HCT116 (cell line): ENCODE measurements around the gene ILF2. TPM values are rescaled to one million over a fixed set of nuclear protein-coding genes. Genes with fewer than 3 reads are reported as not detected.

Experiments used
- ATAC-seq: fragments of 200-7000 bp; cut with Tn5 transposase; 2 replicates; pipeline ENCODE4 v1.9.1; 2020; ENCODE audit warnings: mild to moderate bottlenecking, moderate library complexity
- BruUV-seq: library from RNA; stranded (reverse); fragments of 400-500 nt; replicated peaks from 2 replicates; lab custom pipeline; 2021; lab: Mats Ljungman, UMichigan
- CTCF ChIA-PET: fragments of 300-600 bp; sonication (Branson Sonifier 250); formaldehyde crosslinking; loops from one replicate; lab custom pipeline; 2021; ENCODE audit warnings: antibody characterized with exemption; lab: Charles Lee
- POLR2A ChIA-PET: fragments of 300-600, 350-600 bp; sonication (Branson Sonifier 250); formaldehyde crosslinking; loops from one replicate; lab custom pipeline; 2021; ENCODE audit warnings: antibody characterized with exemption; lab: Charles Lee
- RAD21 ChIA-PET, 2 experiments: fragments of 300-600 bp; sonication (Branson Sonifier 250); formaldehyde crosslinking; loops; one replicate each; lab custom pipeline; 2023; ENCODE audit warnings: low total read pairs in 2 of 2; ENCODE audit not compliant: uncharacterized antibody in 2 of 2, unreplicated experiment in 2 of 2, low non-redundant PET in 1 of 2; lab: Charles Lee
- DNase-seq: peaks from one replicate; pipeline ENCODE4 v3.0.0-alpha.2; 2010; ENCODE audit warnings: low read depth, low spot score
- H2AFZ ChIP-seq: fragments of 200-600 bp; shearing (Covaris generic), sonication (generic); 2 replicates; pipeline ENCODE4 v1.6.1; 2017; ENCODE audit warnings: low read depth, mixed run types, mixed read lengths, antibody characterized with exemption, low read length; ENCODE audit not compliant: poor library complexity, severe bottlenecking
- H3K27ac ChIP-seq: 2 replicates; pipeline ENCODE4 v1.5.1; 2012; ENCODE audit warnings: low read depth, low read length
- H3K27me3 ChIP-seq: fragments of 200-600 bp; sonication (generic); 2 replicates; pipeline ENCODE4 v1.6.1; 2016; ENCODE audit warnings: mixed run types, low read length, mixed read lengths; ENCODE audit not compliant: insufficient read depth
- H3K36me3 ChIP-seq, 2 experiments: fragments of 200-500 bp in 1 of 2; fragments of 200-600 bp in 1 of 2; sonication (Bioruptor generic) in 1 of 2; sonication (generic) in 1 of 2; 2 replicates each; pipeline versions ENCODE4 v1.5.1 to v1.6.1; 2014 to 2016; ENCODE audit warnings: low read length in 2 of 2, inconsistent platforms in 1 of 2, mixed read lengths in 1 of 2, mixed run types in 1 of 2; ENCODE audit not compliant: insufficient read depth in 2 of 2, control insufficient read depth in 1 of 2
- H3K4me1 ChIP-seq, 2 experiments: fragments of 200-600 bp in 1 of 2; sonication (generic) in 1 of 2; 2 replicates each; pipeline versions ENCODE4 v1.5.1 to v1.6.1; 2012 to 2017; ENCODE audit warnings: low read length in 2 of 2, inconsistent platforms in 1 of 2, mild to moderate bottlenecking in 1 of 2, mixed read lengths in 1 of 2, mixed run types in 1 of 2, moderate library complexity in 1 of 2; ENCODE audit not compliant: insufficient read depth in 2 of 2, control insufficient read depth in 1 of 2
- H3K4me2 ChIP-seq: fragments of 200-600 bp; sonication (generic); 2 replicates; pipeline ENCODE4 v1.6.1; 2017; ENCODE audit warnings: mixed run types, low read length, mixed read lengths
- H3K4me3 ChIP-seq, 2 experiments: fragments of 200-600 bp in 1 of 2; sonication (generic) in 1 of 2; replicated peaks in 1 of 2; 2 replicates each; pipeline ENCODE4 v1.5.1; 2011 to 2016; ENCODE audit warnings: low read length in 2 of 2, control low read depth in 1 of 2, low read depth in 1 of 2, mild to moderate bottlenecking in 1 of 2, mixed read lengths in 1 of 2, mixed run types in 1 of 2
- H3K79me2 ChIP-seq: fragments of 200-600 bp; sonication (generic); 2 replicates; pipeline ENCODE4 v1.6.1; 2017; ENCODE audit warnings: mild to moderate bottlenecking, mixed run types, low read length, moderate library complexity, mixed read lengths; ENCODE audit not compliant: insufficient read depth
- H3K9ac ChIP-seq: fragments of 200-600 bp; sonication (generic); 2 replicates; pipeline ENCODE4 v1.6.1; 2016; ENCODE audit warnings: low read length, mixed read lengths
- H3K9me2 ChIP-seq: fragments of 200-600 bp; sonication (generic), shearing (Covaris generic); 2 replicates; pipeline ENCODE4 v1.6.1; 2017; ENCODE audit warnings: mixed run types, mild to moderate bottlenecking, moderate library complexity; ENCODE audit not compliant: insufficient read depth
- H3K9me3 ChIP-seq, 2 experiments: fragments of 200-500 bp in 1 of 2; fragments of 200-600 bp in 1 of 2; sonication (Bioruptor generic) in 1 of 2; sonication (generic) in 1 of 2; 2 replicates each; pipeline ENCODE4 v1.6.1; 2014 to 2017; ENCODE audit warnings: low read length in 2 of 2, mixed read lengths in 2 of 2, inconsistent platforms in 1 of 2, low read depth in 1 of 2, mild to moderate bottlenecking in 1 of 2, mixed run types in 1 of 2, moderate library complexity in 1 of 2; ENCODE audit not compliant: control insufficient read depth in 1 of 2, insufficient read depth in 1 of 2
- H4K20me1 ChIP-seq: fragments of 200-600 bp; sonication (generic), shearing (Covaris generic); 2 replicates; pipeline ENCODE4 v1.6.1; 2017; ENCODE audit warnings: mixed run types, mild to moderate bottlenecking, moderate library complexity; ENCODE audit not compliant: insufficient read depth
- CEBPB ChIP-seq: IDR thresholded peaks from 2 replicates; pipeline ENCODE4 v1.6.1; 2012; ENCODE audit warnings: low read depth
- ELF1 ChIP-seq: IDR thresholded peaks from 2 replicates; pipeline ENCODE4 v1.6.1; 2012; ENCODE audit warnings: low read depth, borderline replicate concordance
- EZH2 ChIP-seq: fragments of 200-600 bp; sonication (generic); IDR thresholded peaks from 2 replicates; pipeline ENCODE4 v1.6.1; 2017; ENCODE audit warnings: antibody characterized with exemption, mixed run types
- EZH2phosphoT487 ChIP-seq: fragments of 200-600 bp; IDR thresholded peaks from 2 replicates; pipeline ENCODE4 v1.6.1; 2018; ENCODE audit warnings: antibody characterized with exemption, borderline replicate concordance
- FOSL1 ChIP-seq: IDR thresholded peaks from 2 replicates; pipeline ENCODE4 v1.6.1; 2012; ENCODE audit warnings: low read depth
- POLR2A ChIP-seq: IDR thresholded peaks from 2 replicates; pipeline ENCODE4 v1.7.0; 2011; ENCODE audit warnings: borderline replicate concordance; ENCODE audit not compliant: insufficient read depth, insufficient read length; ENCODE audit errors: extremely low read depth
- SP1 ChIP-seq: IDR thresholded peaks from 2 replicates; pipeline ENCODE4 v1.6.1; 2012; ENCODE audit warnings: low read depth
- intact Hi-C: fragments of 100-400 bp; cut with micrococcal nuclease; formaldehyde crosslinking; loops from 2 replicates; pipeline ENCODE4 v1.10.0; 2022
- total RNA-seq: library from RNA; stranded (reverse); gene quantifications from one replicate; pipeline ENCODE4 v1.2.1, GENCODE V29; 2021; ENCODE audit not compliant: unreplicated experiment
- TF ChIP-seq, protein P1 (sequence below), 3 experiments: fragments of 200-600 bp in 1 of 3; sonication (generic) in 1 of 3; IDR thresholded peaks in 2 of 3; conservative IDR thresholded peaks in 1 of 3; 2 replicates each; pipeline ENCODE4 v1.5.1; 2012 to 2017; ENCODE audit warnings: low read depth in 2 of 3, low read length in 2 of 3, antibody characterized with exemption in 1 of 3, borderline replicate concordance in 1 of 3, control low read depth in 1 of 3, mild to moderate bottlenecking in 1 of 3, mixed read lengths in 1 of 3, mixed run types in 1 of 3, moderate library complexity in 1 of 3; ENCODE audit not compliant: insufficient read depth in 1 of 3
- TF ChIP-seq, protein P2 (sequence below): IDR thresholded peaks from 2 replicates; pipeline ENCODE4 v1.6.1; 2011; ENCODE audit warnings: mild to moderate bottlenecking, low read length, moderate library complexity; ENCODE audit not compliant: insufficient replicate concordance; ENCODE audit errors: extremely low read depth

The ILF2 gene
- total RNA-seq, 1 experiment from 2014 or later: 335 TPM

DNA sequence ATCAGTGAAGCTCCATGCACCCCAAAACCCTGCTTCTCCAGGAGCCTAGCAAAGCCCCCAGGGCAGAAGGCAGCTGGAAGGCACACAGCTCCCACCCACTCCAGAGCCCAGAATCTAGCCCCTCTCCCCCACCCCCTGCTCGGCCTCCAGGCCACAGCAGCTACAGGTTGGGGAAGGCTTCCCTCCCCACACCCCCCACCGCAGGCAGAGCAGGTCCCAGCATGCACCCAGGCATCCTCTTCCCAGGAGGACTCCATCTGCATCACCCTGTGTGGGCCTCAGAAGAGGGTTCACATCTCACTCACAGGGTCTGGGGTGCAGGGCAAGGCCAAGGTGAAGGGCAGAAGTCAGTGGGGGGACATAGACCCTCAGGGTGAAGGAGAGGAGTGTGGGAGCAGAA, 55.4 kb downstream of the ILF2 start:
- POLR2A ChIA-PET: interaction anchor here (1.0 to 9.1 kb wide), 10 partner anchors 11 to 105 kb away, joined by 3 to 172 read pairs (median 6); partner anchors contain the start of genes CHTOP, S100A1, S100A13 and S100A4
- ATAC-seq (no peak), DNase-seq (no peak)
- Histone ChIP-seq H3K4me2 (peak overlapping the region; percentile 73), H3K36me3 (no peaks in the 10 kb centered on the region), H3K27me3 (no peaks in the 10 kb centered on the region), H4K20me1 (no peaks in the 10 kb centered on the region), H3K9me2 (no peaks in the 10 kb centered on the region), H3K9ac (peak overlapping the region; percentile 61), H3K4me1 (peaks cover 50 to 72% of the 10 kb centered on the region in 2 experiments), H2AFZ (no peak overlapping the region), H3K27ac (peak overlapping the region; percentile 79), H3K4me3 (peak overlapping the region; percentile 50 to 57), H3K9me3 (no peaks in the 10 kb centered on the region), H3K79me2 (peaks cover 46% of the 10 kb centered on the region)
- BruUV-seq: no TSS peak
- CTCF ChIA-PET: interaction anchor here (0.6 to 7.7 kb wide), 4 partner anchors 12 to 47 kb away, joined by 3 to 76 read pairs (median 20); partner anchors contain the start of genes S100A1 and S100A13
- intact Hi-C loops: no loop called here
- RAD21 ChIA-PET: interaction anchor here in 1 of 2 experiments (1.0 kb wide), 1 partner anchor 12 kb away, joined by 3 read pairs; the partner anchor contains the start of gene S100A13
- TF ChIP-seq, protein P1, sequence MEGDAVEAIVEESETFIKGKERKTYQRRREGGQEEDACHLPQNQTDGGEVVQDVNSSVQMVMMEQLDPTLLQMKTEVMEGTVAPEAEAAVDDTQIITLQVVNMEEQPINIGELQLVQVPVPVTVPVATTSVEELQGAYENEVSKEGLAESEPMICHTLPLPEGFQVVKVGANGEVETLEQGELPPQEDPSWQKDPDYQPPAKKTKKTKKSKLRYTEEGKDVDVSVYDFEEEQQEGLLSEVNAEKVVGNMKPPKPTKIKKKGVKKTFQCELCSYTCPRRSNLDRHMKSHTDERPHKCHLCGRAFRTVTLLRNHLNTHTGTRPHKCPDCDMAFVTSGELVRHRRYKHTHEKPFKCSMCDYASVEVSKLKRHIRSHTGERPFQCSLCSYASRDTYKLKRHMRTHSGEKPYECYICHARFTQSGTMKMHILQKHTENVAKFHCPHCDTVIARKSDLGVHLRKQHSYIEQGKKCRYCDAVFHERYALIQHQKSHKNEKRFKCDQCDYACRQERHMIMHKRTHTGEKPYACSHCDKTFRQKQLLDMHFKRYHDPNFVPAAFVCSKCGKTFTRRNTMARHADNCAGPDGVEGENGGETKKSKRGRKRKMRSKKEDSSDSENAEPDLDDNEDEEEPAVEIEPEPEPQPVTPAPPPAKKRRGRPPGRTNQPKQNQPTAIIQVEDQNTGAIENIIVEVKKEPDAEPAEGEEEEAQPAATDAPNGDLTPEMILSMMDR (IDR thresholded peaks at IDR 0.05 in 2 of 3, conservative IDR thresholded peaks at IDR 0.05 in 1 of 3; ENCODE audit: borderline replicate concordance in 1 of 3, insufficient read depth in 1 of 3, low read depth in 2 of 3, low read length in 2 of 3): no peak

DNA sequence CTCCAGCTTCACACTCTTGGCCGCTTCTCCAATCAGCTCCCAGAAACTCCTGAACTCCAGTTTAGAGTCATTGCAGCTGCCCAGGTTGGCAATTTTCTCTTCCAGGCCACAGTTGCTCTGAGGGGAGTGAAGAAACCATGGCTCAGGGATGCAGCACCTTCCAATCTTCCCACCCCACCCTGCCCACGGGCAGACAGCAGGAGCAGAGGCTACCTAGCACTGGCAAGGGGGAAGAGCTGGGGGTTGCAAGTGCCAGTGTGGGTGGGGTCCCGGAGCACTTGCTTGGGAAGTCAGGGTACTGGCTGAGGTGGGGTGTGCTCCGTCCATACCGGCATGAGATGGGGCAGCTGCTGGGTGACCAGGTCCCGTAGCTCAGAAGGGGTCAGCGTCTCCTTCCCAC, 55.9 kb downstream of the ILF2 start:
- Histone ChIP-seq H3K4me2 (peak overlapping the region; percentile 73), H3K79me2 (peaks cover 51% of the 10 kb centered on the region)
- no peak for ATAC-seq
- TF ChIP-seq EZH2: no peak
- TF ChIP-seq CEBPB: no peak
- TF ChIP-seq FOSL1: no peak
- TF ChIP-seq ELF1: no peak
- TF ChIP-seq, protein P2, sequence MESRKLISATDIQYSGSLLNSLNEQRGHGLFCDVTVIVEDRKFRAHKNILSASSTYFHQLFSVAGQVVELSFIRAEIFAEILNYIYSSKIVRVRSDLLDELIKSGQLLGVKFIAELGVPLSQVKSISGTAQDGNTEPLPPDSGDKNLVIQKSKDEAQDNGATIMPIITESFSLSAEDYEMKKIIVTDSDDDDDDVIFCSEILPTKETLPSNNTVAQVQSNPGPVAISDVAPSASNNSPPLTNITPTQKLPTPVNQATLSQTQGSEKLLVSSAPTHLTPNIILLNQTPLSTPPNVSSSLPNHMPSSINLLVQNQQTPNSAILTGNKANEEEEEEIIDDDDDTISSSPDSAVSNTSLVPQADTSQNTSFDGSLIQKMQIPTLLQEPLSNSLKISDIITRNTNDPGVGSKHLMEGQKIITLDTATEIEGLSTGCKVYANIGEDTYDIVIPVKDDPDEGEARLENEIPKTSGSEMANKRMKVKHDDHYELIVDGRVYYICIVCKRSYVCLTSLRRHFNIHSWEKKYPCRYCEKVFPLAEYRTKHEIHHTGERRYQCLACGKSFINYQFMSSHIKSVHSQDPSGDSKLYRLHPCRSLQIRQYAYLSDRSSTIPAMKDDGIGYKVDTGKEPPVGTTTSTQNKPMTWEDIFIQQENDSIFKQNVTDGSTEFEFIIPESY: no peak
- TF ChIP-seq SP1: no peak
- TF ChIP-seq EZH2phosphoT487: no peak
- TF ChIP-seq, protein P1 (IDR thresholded peaks at IDR 0.05 in 2 of 3, conservative IDR thresholded peaks at IDR 0.05 in 1 of 3; ENCODE audit: borderline replicate concordance in 1 of 3, insufficient read depth in 1 of 3, low read depth in 2 of 3, low read length in 2 of 3): no peak
- no peak for TF ChIP-seq POLR2A

More for the DNA sequence above, 55.9 kb downstream of the ILF2 start:
- no peaks in the 10 kb centered on the region for H3K27me3 ChIP-seq
- no peak overlapping the region for H2AFZ ChIP-seq
- H3K36me3 ChIP-seq: no peaks in the 10 kb centered on the region
- POLR2A ChIA-PET: interaction anchor here (0.8 to 9.1 kb wide), 9 partner anchors 12 to 99 kb away, joined by 3 to 172 read pairs (median 5); partner anchors contain the start of genes CHTOP, S100A1, S100A13 and S100A4
- no peaks in the 10 kb centered on the region for H4K20me1 ChIP-seq
- peak overlapping the region; percentile 50 to 57; a peak in 2 of 4 replicates for H3K4me3 ChIP-seq
- H3K9ac ChIP-seq: peak overlapping the region; percentile 5
- BruUV-seq: no TSS peak
- intact Hi-C loops: loop anchor here (5.0 kb wide), 1 partner anchor 83 kb away; no protein-coding TSS in a partner anchor
- DNase-seq: no peak
- RAD21 ChIA-PET: no interaction called here
- H3K9me2 ChIP-seq: no peaks in the 10 kb centered on the region
- H3K27ac ChIP-seq: peak overlapping the region; percentile 34
- peaks cover 55 to 77% of the 10 kb centered on the region in 2 experiments for H3K4me1 ChIP-seq
- CTCF ChIA-PET: interaction anchor here (1.2 to 7.7 kb wide), 3 partner anchors 12 to 43 kb away, joined by 4 to 76 read pairs (median 33); partner anchors contain the start of genes S100A1 and S100A13
- no peaks in the 10 kb centered on the region for H3K9me3 ChIP-seq
